HL-60 (cell line): ENCODE data around the gene HABP2.

Source experiments
- DNase-seq, 2 experiments: peaks; one replicate each; pipeline ENCODE4 v3.0.0-alpha.2; 2010 to 2020; ENCODE audit warnings: low read depth in 1 of 2, low spot score in 1 of 2
- H3K27ac ChIP-seq: fragments of 250-450 bp; sonication (Bioruptor Pico); replicated peaks from 2 replicates; pipeline ENCODE4 v1.5.1; 2020; ENCODE audit warnings: mild to moderate bottlenecking, moderate library complexity
- H3K27me3 ChIP-seq: fragments of 250-450 bp; sonication (Bioruptor Pico); 2 replicates; pipeline ENCODE4 v1.5.1; 2021; ENCODE audit warnings: mild to moderate bottlenecking, moderate library complexity; ENCODE audit not compliant: insufficient read depth, poor library complexity, severe bottlenecking
- H3K4me3 ChIP-seq: replicated peaks from 2 replicates; pipeline ENCODE4 v1.5.1; 2011; ENCODE audit warnings: mild to moderate bottlenecking, control low read depth, low read length; ENCODE audit not compliant: insufficient read depth
- GABPA ChIP-seq: IDR thresholded peaks from 2 replicates; pipeline ENCODE4 v1.6.1; 2012; ENCODE audit warnings: low read depth
- POLR2AphosphoS5 ChIP-seq: IDR thresholded peaks from 2 replicates; pipeline ENCODE4 v1.6.1; 2012; ENCODE audit warnings: low read depth
- REST ChIP-seq: IDR thresholded peaks from 2 replicates; pipeline ENCODE4 v1.6.1; 2012; ENCODE audit warnings: low read depth; ENCODE audit not compliant: insufficient replicate concordance
- SPI1 ChIP-seq: IDR thresholded peaks from 2 replicates; pipeline ENCODE4 v1.6.1; 2012; ENCODE audit warnings: low read depth, mild to moderate bottlenecking, borderline replicate concordance
- TF ChIP-seq, protein P1 (sequence below): IDR thresholded peaks from one replicate; pipeline ENCODE4 v1.5.1; 2011; ENCODE audit warnings: low read length, control low read depth, inconsistent platforms; ENCODE audit not compliant: insufficient read depth

The HABP2 gene

DNA sequence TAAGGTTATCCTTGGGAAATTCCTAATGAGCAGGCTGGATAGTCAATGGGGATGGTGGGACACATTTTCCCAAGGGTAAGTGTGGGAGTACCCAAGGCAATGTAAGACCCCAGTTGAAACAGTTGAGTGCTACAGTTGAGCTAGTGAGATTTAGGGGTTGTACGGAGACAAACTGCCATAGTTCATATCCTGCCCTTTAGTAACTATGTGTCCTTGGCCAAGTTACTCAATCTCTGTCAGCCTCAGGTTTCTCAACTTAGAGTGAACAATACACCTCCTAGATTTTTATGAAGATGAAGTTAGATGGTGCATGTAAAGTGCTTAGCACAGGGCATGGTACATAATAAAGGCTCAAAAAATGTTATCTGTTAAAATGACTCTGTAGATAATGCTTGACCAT lies 20.5 kb downstream of the HABP2 start:
- DNase-seq = no peak
- Histone ChIP-seq H3K27ac (no peak overlapping the region), H3K27me3 (no peaks in the 10 kb centered on the region)

DNA sequence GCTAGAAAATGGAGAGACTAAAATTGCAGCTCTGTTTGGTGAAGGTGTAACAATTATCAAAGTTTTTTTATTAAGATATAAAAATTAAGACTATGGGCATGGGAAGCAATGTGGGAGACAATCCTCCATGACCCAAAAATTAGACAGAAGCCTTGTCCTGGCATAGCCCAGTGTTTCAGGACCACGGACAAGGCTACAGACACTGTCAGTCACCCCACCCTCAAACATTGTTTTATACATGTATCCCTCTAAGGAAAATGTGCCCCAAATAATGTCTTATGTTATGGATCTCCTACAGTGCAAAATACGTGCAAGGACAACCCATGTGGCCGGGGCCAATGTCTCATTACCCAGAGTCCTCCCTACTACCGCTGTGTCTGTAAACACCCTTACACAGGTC lies 24.0 kb downstream of the HABP2 start:
- TF ChIP-seq SPI1 (no peak), REST (peak; percentile 95)
- peak in 1 of 2 experiments; percentile 1 for DNase-seq
- Histone ChIP-seq H3K27me3 (no peaks in the 10 kb centered on the region), H3K27ac (no peak overlapping the region), H3K4me3 (no peak overlapping the region)

More for the DNA sequence above, 20.5 kb downstream of the HABP2 start:
- no peak overlapping the region for H3K4me3 ChIP-seq
- no peak for TF ChIP-seq GABPA
- TF ChIP-seq, protein P1, sequence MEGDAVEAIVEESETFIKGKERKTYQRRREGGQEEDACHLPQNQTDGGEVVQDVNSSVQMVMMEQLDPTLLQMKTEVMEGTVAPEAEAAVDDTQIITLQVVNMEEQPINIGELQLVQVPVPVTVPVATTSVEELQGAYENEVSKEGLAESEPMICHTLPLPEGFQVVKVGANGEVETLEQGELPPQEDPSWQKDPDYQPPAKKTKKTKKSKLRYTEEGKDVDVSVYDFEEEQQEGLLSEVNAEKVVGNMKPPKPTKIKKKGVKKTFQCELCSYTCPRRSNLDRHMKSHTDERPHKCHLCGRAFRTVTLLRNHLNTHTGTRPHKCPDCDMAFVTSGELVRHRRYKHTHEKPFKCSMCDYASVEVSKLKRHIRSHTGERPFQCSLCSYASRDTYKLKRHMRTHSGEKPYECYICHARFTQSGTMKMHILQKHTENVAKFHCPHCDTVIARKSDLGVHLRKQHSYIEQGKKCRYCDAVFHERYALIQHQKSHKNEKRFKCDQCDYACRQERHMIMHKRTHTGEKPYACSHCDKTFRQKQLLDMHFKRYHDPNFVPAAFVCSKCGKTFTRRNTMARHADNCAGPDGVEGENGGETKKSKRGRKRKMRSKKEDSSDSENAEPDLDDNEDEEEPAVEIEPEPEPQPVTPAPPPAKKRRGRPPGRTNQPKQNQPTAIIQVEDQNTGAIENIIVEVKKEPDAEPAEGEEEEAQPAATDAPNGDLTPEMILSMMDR = no peak
- TF ChIP-seq REST = no peak
- TF ChIP-seq SPI1 = no peak
- no peak for TF ChIP-seq POLR2AphosphoS5

- H3K27ac ChIP-seq = no peak overlapping the region
- no peak for DNase-seq
- no peak overlapping the region for H3K4me3 ChIP-seq
- TF ChIP-seq, protein P1 = no peak
- no peak for TF ChIP-seq GABPA
- H3K27me3 ChIP-seq = no peaks in the 10 kb centered on the region
Observed at GRCh38 chr10:113578773-113579172, 25.9 kb downstream of the HABP2 start.

DNA sequence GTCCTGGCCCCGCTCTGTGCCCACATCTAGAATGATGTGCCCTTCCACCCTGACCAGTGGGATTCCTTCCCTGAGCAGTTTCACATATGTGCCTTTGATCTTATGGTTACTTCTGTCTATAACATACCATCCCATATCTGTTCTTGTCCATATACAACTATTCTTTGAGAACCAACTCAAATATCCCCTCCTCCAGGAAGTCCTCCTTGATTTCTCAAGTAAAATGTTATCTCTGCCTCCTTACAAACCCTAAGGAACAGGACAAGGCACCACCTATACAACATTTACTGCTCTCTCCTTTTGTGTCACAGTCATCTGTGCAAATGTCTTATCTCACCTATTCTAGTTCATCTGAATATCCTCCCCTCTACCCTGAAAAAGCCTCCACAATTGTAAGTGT lies 28.2 kb downstream of the HABP2 start:
- no peak for DNase-seq
- TF ChIP-seq SPI1 = no peak
- TF ChIP-seq REST = no peak
- TF ChIP-seq, protein P1 = no peak
- no peak for TF ChIP-seq POLR2AphosphoS5
- no peaks in the 10 kb centered on the region for H3K27me3 ChIP-seq

More for the DNA sequence above, 28.2 kb downstream of the HABP2 start:
- no peak overlapping the region for H3K27ac ChIP-seq
- no peak overlapping the region for H3K4me3 ChIP-seq
